ENCODE measurements around the gene KRTAP10-4.
"Not testable (repeated sequence)": the region's sequence is repeated elsewhere in the genome, so short reads cannot be mapped to it uniquely, and the experiment has no call there.

Gene KRTAP10-4

GRCh38 chr21:44534688-44535087 lies 38.8 kb upstream of the KRTAP10-4 start:
- no peak for DNase-seq (ENCODE audit: low spot score)

- no peak for DNase-seq (ENCODE audit: low spot score)
These were observed 37.6 kb upstream of the KRTAP10-4 start for GRCh38 chr21:44535963-44536362.

- DNase-seq (ENCODE audit: low spot score), result no peak
These were observed 35.3 kb upstream of the KRTAP10-4 start for GRCh38 chr21:44537930-44538911.

GRCh38 chr21:44539046-44539445 lies 34.5 kb upstream of the KRTAP10-4 start:
- DNase-seq (ENCODE audit: low spot score), result no peak

- no peak for DNase-seq (ENCODE audit: low spot score)
These were observed 33.4 kb upstream of the KRTAP10-4 start, which contains the start of gene KRTAP10-1 for GRCh38 chr21:44539991-44540666. Gene KRTAP10-1, minus strand, starts transcription at chr21:44540195. Its CDS starts 45 bp downstream, at chr21:44540150.

- DNase-seq (ENCODE audit: low spot score), result no peak
These were observed 32.7 kb upstream of the KRTAP10-4 start for GRCh38 chr21:44540741-44541288.

GRCh38 chr21:44542716-44543115 lies 30.8 kb upstream of the KRTAP10-4 start:
- no peak for DNase-seq (ENCODE audit: low spot score)

GRCh38 chr21:44544566-44544965 lies 29.0 kb upstream of the KRTAP10-4 start:
- DNase-seq (ENCODE audit: low spot score), result no peak

GRCh38 chr21:44547656-44548331 lies 25.7 kb upstream of the KRTAP10-4 start:
- peak; percentile 37 for DNase-seq (ENCODE audit: low spot score)

GRCh38 chr21:44548381-44548780 lies 25.1 kb upstream of the KRTAP10-4 start:
- no peak for DNase-seq (ENCODE audit: low spot score)

GRCh38 chr21:44548922-44549321 lies 24.6 kb upstream of the KRTAP10-4 start:
- no peak for DNase-seq (ENCODE audit: low spot score)

GRCh38 chr21:44549525-44550211 lies 23.9 kb upstream of the KRTAP10-4 start:
- DNase-seq (ENCODE audit: low spot score), result no peak

GRCh38 chr21:44550285-44550684 lies 23.2 kb upstream of the KRTAP10-4 start:
- DNase-seq (ENCODE audit: low spot score), result not testable (repeated sequence)

GRCh38 chr21:44550807-44551206 lies 22.7 kb upstream of the KRTAP10-4 start:
- no peak for DNase-seq (ENCODE audit: low spot score)

- DNase-seq (ENCODE audit: low spot score), result no peak
These were observed 22.1 kb upstream of the KRTAP10-4 start, which contains the start of gene KRTAP10-2 for GRCh38 chr21:44551340-44551961. Gene KRTAP10-2, minus strand, starts transcription at chr21:44551505. Its CDS starts 47 bp downstream, at chr21:44551458.

GRCh38 chr21:44552136-44552535 lies 21.4 kb upstream of the KRTAP10-4 start:
- no peak for DNase-seq (ENCODE audit: low spot score)

- no peak for DNase-seq (ENCODE audit: low spot score)
These were observed 20.8 kb upstream of the KRTAP10-4 start for GRCh38 chr21:44552681-44553080.

GRCh38 chr21:44555200-44555875 lies 18.2 kb upstream of the KRTAP10-4 start:
- DNase-seq (ENCODE audit: low spot score), result no peak

- DNase-seq (ENCODE audit: low spot score), result no peak
These were observed 16.6 kb upstream of the KRTAP10-4 start for GRCh38 chr21:44556879-44557278.
